ENCODE data around the gene CCDC27. TPM values are rescaled to one million over a fixed set of nuclear protein-coding genes. Genes with fewer than 3 reads are reported as not detected.
A peak's percentile ranks its signal among the peaks of the same experiment; 100 is the strongest.

CCDC27 gene
- total and polyA plus RNA-seq, 2 of the 13 experiments (the other 11 are each of a cell fraction or from before 2014, with no cell fraction given) = not detected

DNA sequence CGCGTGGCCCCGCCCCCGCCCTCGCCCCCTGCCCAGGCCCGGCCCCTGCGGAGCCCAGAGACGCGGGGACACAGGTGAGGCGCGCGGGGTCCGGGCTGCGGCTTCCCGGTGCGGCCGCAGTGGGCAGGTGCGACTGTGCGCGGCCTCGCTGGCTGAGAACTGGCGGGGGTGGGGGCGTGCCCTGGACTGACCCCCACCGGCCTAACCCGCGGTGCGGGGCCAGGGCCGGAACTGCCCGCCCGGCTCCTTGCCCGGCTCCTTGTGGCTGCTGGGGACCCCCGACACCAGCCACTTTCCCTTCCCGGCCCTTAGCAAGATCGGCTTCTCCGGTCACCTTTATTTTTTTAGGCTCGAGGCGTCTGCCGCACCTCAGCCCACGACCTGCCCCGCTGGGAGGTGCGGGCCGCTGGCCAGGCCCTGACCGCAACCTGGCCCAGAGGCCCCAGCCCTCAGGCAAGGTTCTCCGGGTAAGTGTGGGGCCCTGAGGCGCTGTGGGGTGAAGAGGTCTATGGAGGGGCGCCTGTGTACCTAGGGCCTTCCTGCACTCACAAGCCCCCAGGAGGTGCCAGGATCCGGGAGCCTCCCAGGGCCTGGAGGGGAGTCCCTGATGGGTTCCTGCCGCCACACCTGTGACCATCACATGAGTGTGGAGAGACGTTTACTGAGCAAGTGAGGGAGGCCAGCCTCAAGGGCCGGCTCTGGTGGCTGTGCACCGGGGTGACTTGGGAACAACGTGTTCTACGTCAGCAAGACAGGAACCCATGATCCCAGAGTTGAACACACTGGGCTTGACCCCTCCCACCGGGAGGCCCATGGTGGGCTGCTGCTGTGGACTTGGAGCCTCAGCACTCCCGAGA lies 20.7 kb downstream of the CCDC27 start, which contains the start of gene SMIM1 (continued):
- TF ChIP-seq JUN (CRISPR knock-in tag; IDR thresholded peaks at IDR 0.05) = no peak
- TF ChIP-seq, protein P1, sequence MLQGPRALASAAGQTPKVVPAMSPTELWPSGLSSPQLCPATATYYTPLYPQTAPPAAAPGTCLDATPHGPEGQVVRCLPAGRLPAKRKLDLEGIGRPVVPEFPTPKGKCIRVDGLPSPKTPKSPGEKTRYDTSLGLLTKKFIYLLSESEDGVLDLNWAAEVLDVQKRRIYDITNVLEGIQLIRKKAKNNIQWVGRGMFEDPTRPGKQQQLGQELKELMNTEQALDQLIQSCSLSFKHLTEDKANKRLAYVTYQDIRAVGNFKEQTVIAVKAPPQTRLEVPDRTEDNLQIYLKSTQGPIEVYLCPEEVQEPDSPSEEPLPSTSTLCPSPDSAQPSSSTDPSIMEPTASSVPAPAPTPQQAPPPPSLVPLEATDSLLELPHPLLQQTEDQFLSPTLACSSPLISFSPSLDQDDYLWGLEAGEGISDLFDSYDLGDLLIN (CRISPR knock-in tag; IDR thresholded peaks at IDR 0.05; ENCODE audit: borderline replicate concordance) = no peak
- peak; percentile 43; the same call in 1 of the 2 replicates for TF ChIP-seq SIN3A (IDR thresholded peaks at IDR 0.05; ENCODE audit: borderline replicate concordance, low read depth, low read length)
- no peak for TF ChIP-seq ZNF556 (CRISPR knock-in tag; IDR thresholded peaks at IDR 0.05; ENCODE audit: borderline replicate concordance)
- TF ChIP-seq ZNF441 (CRISPR knock-in tag; IDR thresholded peaks at IDR 0.05; ENCODE audit: borderline replicate concordance) = peak; percentile 12; the same call in 1 of the 2 replicates
- TF ChIP-seq, protein P2, sequence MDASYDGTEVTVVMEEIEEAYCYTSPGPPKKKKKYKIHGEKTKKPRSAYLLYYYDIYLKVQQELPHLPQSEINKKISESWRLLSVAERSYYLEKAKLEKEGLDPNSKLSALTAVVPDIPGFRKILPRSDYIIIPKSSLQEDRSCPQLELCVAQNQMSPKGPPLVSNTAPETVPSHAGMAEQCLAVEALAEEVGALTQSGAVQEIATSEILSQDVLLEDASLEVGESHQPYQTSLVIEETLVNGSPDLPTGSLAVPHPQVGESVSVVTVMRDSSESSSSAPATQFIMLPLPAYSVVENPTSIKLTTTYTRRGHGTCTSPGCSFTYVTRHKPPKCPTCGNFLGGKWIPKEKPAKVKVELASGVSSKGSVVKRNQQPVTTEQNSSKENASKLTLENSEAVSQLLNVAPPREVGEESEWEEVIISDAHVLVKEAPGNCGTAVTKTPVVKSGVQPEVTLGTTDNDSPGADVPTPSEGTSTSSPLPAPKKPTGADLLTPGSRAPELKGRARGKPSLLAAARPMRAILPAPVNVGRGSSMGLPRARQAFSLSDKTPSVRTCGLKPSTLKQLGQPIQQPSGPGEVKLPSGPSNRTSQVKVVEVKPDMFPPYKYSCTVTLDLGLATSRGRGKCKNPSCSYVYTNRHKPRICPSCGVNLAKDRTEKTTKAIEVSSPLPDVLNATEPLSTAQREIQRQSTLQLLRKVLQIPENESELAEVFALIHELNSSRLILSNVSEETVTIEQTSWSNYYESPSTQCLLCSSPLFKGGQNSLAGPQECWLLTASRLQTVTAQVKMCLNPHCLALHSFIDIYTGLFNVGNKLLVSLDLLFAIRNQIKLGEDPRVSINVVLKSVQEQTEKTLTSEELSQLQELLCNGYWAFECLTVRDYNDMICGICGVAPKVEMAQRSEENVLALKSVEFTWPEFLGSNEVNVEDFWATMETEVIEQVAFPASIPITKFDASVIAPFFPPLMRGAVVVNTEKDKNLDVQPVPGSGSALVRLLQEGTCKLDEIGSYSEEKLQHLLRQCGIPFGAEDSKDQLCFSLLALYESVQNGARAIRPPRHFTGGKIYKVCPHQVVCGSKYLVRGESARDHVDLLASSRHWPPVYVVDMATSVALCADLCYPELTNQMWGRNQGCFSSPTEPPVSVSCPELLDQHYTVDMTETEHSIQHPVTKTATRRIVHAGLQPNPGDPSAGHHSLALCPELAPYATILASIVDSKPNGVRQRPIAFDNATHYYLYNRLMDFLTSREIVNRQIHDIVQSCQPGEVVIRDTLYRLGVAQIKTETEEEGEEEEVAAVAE (CRISPR knock-in tag; IDR thresholded peaks at IDR 0.05; ENCODE audit: borderline replicate concordance) = 0 out of 2 replicates have a peak, but pooled peaks have one; percentile 8
- TF ChIP-seq, protein P3, sequence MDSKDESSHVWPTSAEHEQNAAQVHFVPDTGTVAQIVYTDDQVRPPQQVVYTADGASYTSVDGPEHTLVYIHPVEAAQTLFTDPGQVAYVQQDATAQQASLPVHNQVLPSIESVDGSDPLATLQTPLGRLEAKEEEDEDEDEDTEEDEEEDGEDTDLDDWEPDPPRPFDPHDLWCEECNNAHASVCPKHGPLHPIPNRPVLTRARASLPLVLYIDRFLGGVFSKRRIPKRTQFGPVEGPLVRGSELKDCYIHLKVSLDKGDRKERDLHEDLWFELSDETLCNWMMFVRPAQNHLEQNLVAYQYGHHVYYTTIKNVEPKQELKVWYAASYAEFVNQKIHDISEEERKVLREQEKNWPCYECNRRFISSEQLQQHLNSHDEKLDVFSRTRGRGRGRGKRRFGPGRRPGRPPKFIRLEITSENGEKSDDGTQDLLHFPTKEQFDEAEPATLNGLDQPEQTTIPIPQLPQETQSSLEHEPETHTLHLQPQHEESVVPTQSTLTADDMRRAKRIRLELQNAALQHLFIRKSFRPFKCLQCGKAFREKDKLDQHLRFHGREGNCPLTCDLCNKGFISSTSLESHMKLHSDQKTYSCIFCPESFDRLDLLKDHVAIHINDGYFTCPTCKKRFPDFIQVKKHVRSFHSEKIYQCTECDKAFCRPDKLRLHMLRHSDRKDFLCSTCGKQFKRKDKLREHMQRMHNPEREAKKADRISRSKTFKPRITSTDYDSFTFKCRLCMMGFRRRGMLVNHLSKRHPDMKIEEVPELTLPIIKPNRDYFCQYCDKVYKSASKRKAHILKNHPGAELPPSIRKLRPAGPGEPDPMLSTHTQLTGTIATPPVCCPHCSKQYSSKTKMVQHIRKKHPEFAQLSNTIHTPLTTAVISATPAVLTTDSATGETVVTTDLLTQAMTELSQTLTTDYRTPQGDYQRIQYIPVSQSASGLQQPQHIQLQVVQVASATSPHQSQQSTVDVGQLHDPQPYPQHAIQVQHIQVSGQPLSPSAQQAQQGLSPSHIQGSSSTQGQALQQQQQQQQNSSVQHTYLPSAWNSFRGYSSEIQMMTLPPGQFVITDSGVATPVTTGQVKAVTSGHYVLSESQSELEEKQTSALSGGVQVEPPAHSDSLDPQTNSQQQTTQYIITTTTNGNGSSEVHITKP (CRISPR knock-in tag; IDR thresholded peaks at IDR 0.05; ENCODE audit: low read depth) = no peak
- TF ChIP-seq MEIS2 (CRISPR knock-in tag; IDR thresholded peaks at IDR 0.05) = no peak
- TF ChIP-seq, protein P4, sequence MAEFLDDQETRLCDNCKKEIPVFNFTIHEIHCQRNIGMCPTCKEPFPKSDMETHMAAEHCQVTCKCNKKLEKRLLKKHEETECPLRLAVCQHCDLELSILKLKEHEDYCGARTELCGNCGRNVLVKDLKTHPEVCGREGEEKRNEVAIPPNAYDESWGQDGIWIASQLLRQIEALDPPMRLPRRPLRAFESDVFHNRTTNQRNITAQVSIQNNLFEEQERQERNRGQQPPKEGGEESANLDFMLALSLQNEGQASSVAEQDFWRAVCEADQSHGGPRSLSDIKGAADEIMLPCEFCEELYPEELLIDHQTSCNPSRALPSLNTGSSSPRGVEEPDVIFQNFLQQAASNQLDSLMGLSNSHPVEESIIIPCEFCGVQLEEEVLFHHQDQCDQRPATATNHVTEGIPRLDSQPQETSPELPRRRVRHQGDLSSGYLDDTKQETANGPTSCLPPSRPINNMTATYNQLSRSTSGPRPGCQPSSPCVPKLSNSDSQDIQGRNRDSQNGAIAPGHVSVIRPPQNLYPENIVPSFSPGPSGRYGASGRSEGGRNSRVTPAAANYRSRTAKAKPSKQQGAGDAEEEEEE (CRISPR knock-in tag; IDR thresholded peaks at IDR 0.05; ENCODE audit: borderline replicate concordance) = no peak
- TF ChIP-seq XRCC5 (optimal IDR thresholded peaks at IDR 0.05; ENCODE audit: low read length) = peak; percentile 19
- TF ChIP-seq ZNF414 (CRISPR knock-in tag; IDR thresholded peaks at IDR 0.05) = no peak
- TF ChIP-seq ZNF143 (CRISPR knock-in tag; IDR thresholded peaks at IDR 0.05) = peak; percentile 63
- TF ChIP-seq ZSCAN25 (CRISPR knock-in tag; IDR thresholded peaks at IDR 0.05) = 0 out of 2 replicates have a peak, but pooled peaks have one; percentile 4
- TF ChIP-seq CREB1 (IDR thresholded peaks at IDR 0.05) = peak; percentile 41; the same call in 1 of the 2 replicates
- TF ChIP-seq CREB1 (CRISPR knock-in tag; IDR thresholded peaks at IDR 0.05) = no peak
